Fibroblast of the aortic adventitia (primary cell): Measurements from ENCODE around the gene DEGS1. TPM values are rescaled to one million over a fixed set of nuclear protein-coding genes. Genes with fewer than 3 reads are reported as not detected.
A peak's percentile ranks its signal among the peaks of the same experiment; 100 is the strongest.

ENCODE experiments used
- DNase-seq: peaks from one replicate; pipeline ENCODE4 v3.0.0-alpha.2; 2010; ENCODE audit warnings: low read depth
- H3K4me3 ChIP-seq: 2 replicates; pipeline ENCODE4 v1.5.1; 2011; ENCODE audit warnings: low read depth, mild to moderate bottlenecking, control low read depth, low read length, moderate library complexity
- total RNA-seq: library from RNA; depleted of rRNA; stranded (reverse); fragments of >200 nt; gene quantifications from 2 replicates; pipeline ENCODE4 v1.2.3, GENCODE V29; 2012; ENCODE audit warnings: low replicate concordance
- TF ChIP-seq, protein P1 (sequence below): IDR thresholded peaks from 2 replicates; pipeline ENCODE4 v1.5.1; 2011; ENCODE audit warnings: mild to moderate bottlenecking, low read length, control low read depth, inconsistent platforms; ENCODE audit not compliant: insufficient read depth

DEGS1 gene
- total RNA-seq, 1 donor = 125 TPM

DNA sequence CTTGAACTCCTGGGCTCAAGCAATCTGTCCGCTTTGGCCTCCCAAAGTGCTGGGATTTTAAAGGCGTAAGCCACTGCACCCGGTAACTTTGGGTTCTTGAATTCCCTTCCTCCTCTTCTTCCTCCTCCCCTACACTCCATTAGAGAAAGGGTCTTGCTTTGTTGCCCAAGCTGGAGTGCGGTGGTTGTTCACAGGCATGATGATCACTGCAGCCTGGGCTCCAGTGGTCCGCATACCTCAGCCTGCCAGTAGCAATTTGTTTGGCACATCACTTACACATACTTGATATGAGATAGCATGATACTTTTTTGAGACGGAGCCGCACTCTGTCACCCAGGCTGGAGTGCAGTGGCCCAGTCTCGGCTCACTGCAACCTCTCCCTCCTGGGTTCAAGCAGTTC, 2.2 kb downstream of the DEGS1 start:
- no peak overlapping the region for H3K4me3 ChIP-seq
- TF ChIP-seq, protein P1, sequence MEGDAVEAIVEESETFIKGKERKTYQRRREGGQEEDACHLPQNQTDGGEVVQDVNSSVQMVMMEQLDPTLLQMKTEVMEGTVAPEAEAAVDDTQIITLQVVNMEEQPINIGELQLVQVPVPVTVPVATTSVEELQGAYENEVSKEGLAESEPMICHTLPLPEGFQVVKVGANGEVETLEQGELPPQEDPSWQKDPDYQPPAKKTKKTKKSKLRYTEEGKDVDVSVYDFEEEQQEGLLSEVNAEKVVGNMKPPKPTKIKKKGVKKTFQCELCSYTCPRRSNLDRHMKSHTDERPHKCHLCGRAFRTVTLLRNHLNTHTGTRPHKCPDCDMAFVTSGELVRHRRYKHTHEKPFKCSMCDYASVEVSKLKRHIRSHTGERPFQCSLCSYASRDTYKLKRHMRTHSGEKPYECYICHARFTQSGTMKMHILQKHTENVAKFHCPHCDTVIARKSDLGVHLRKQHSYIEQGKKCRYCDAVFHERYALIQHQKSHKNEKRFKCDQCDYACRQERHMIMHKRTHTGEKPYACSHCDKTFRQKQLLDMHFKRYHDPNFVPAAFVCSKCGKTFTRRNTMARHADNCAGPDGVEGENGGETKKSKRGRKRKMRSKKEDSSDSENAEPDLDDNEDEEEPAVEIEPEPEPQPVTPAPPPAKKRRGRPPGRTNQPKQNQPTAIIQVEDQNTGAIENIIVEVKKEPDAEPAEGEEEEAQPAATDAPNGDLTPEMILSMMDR = no peak
- DNase-seq = no peak

DNA sequence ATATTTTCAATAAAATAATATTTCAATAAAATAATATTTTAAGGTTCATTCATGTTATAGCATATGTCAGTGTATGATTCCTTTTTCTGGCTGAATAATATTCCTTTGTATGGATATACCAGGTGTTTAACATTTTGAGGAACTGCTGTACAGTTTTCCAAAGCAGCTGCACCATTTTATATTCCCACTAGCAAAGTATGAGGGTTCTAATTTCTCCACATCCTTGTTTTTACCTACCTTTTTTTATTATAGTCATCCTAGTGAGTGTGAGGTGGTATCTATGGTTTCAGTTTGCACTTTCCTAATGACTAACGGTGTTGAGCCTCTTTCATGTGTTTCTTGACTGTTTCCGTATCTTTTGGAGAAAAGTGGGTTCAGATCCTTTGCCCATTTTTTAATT, 5.2 kb downstream of the DEGS1 start:
- TF ChIP-seq, protein P1 = no peak
- no peak for DNase-seq
- H3K4me3 ChIP-seq = no peak overlapping the region

DNA sequence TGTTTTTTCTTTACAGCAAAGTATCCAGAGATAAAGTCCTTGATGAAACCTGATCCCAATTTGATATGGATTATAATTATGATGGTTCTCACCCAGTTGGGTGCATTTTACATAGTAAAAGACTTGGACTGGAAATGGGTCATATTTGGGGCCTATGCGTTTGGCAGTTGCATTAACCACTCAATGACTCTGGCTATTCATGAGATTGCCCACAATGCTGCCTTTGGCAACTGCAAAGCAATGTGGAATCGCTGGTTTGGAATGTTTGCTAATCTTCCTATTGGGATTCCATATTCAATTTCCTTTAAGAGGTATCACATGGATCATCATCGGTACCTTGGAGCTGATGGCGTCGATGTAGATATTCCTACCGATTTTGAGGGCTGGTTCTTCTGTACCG, 6.5 kb downstream of the DEGS1 start:
- TF ChIP-seq, protein P1 = no peak
- DNase-seq = no peak
- H3K4me3 ChIP-seq = no peak overlapping the region

DNA sequence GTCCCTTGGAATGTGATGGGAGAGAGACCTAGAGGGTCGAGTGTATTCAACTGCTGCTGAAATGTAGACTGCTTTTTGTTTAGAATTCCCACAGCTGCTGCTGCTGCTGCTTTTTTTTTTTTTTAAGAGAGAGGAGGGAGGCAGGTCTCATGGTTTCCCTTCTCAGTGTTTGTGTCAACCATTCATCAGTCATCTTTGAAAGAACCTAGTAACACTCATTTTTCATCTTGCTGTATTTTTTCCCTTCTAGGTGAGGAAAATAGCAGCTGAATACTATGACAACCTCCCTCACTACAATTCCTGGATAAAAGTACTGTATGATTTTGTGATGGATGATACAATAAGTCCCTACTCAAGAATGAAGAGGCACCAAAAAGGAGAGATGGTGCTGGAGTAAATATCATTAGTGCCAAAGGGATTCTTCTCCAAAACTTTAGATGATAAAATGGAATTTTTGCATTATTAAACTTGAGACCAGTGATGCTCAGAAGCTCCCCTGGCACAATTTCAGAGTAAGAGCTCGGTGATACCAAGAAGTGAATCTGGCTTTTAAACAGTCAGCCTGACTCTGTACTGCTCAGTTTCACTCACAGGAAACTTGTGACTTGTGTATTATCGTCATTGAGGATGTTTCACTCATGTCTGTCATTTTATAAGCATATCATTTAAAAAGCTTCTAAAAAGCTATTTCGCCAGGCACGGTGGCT, 9.2 kb downstream of the DEGS1 start:
- H3K4me3 ChIP-seq = no peak overlapping the region
- TF ChIP-seq, protein P1 = no peak
- DNase-seq = no peak

DNA sequence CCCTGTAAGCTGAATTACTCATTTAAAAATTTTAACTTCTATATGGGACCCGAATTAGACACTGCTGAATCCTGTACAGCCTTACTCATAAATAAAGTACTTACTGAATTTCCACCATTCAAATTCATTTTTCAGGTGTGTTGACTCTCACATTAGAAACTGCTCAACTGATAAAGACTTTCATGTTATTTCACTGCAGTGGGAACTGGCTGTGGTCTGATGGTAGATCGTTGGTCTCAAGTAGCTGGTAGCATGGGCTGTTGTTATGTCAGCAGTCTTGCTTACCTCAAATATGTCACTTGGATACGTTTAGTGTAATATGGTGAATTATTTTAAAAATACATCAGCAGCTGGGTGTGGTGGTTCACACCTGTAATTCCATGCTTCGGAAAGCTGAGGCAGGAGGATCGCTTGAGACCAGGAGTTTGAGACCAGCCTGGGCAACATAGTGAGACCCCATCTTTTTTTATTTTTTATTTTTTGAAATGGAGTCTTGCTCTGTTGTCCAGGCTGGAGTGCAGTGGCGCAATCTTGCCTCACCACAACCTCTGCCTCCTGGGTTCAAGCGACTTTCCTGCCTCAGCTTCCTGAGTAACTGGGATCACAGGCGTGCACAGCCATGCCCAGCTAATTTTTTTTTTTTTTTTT, 10.4 kb downstream of the DEGS1 start:
- DNase-seq = no peak
- TF ChIP-seq, protein P1 = no peak
- H3K4me3 ChIP-seq = no peak overlapping the region

GRCh38 chr1:224196813-224197600, 14.0 kb downstream of the DEGS1 start:
- DNase-seq = peak; percentile 47
- TF ChIP-seq, protein P1 = no peak
- no peak overlapping the region for H3K4me3 ChIP-seq
